Activated naive CD4-positive, alpha-beta T cell treated with anti-CD3 and anti-CD28 coated beads, Interleukin-2, amount 50 U/mL, for 24 hours (primary cell): ENCODE data around the gene SOX5.
"Not testable (repeated sequence)": the region's sequence is repeated elsewhere in the genome, so short reads cannot be mapped to it uniquely, and the experiment has no call there.

ENCODE experiments used
- H3K27ac Mint-ChIP-seq: one replicate; pipeline ENCODE4 v1.8.0; 2021; ENCODE audit warnings: mild to moderate bottlenecking, mixed read lengths
- H3K27me3 Mint-ChIP-seq: one replicate; pipeline ENCODE4 v1.8.0; 2021; ENCODE audit warnings: mixed read lengths
- H3K36me3 Mint-ChIP-seq: one replicate; pipeline ENCODE4 v1.8.0; 2021; ENCODE audit warnings: mixed read lengths
- H3K4me1 Mint-ChIP-seq: one replicate; pipeline ENCODE4 v1.8.0; 2021; ENCODE audit warnings: mixed read lengths
- H3K4me3 Mint-ChIP-seq: one replicate; pipeline ENCODE4 v1.8.0; 2021; ENCODE audit warnings: mild to moderate bottlenecking, mixed read lengths
- H3K9me3 Mint-ChIP-seq: one replicate; pipeline ENCODE4 v1.8.0; 2021; ENCODE audit warnings: mixed read lengths

Gene SOX5

DNA sequence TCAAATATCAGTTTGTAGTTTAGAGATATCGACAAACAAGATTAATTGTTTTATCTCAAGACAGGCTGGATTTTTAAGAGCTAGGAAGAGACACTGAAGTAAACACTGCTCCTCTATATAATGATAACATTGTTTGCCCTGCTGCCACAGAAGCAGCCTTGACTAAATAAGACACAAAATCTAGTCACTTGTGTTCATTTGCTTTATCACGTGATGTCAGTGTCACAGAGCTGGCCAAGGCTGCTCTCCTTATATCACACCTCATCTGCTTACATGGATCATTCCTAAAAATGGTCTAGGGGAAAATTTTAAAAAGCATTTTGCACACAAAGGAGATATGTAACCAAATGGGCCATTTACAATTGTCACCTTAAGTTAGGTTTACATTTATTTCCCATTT, 64.1 kb downstream of the SOX5 start:
- Mint-ChIP-seq H3K27me3 (no peaks in the 10 kb centered on the region), H3K27ac (no peak overlapping the region), H3K4me3 (no peak overlapping the region), H3K4me1 (no peaks in the 10 kb centered on the region), H3K9me3 (no peaks in the 10 kb centered on the region), H3K36me3 (no peaks in the 10 kb centered on the region)

DNA sequence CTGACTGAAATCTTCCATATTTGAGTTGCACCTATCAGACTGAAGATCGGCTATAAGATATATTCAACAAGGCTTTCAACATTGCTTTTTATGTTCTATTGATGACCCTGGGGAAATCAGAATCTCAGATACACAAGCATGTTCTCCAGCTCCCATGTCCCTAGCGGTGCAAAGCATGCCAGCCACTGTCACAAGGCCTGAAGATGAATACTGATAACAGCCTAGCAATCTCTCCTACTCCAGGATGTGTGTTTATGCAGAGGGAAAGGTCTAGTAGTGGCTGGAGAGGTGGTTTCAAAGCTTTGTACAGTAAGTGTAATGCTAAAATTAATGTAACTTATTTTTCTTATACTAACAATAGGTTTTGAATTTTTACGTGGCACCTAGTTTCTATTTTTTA, 64.6 kb downstream of the SOX5 start:
- no peak overlapping the region for H3K4me3 Mint-ChIP-seq
- no peaks in the 10 kb centered on the region for H3K27me3 Mint-ChIP-seq
- H3K27ac Mint-ChIP-seq: no peak overlapping the region
- no peaks in the 10 kb centered on the region for H3K9me3 Mint-ChIP-seq
- H3K4me1 Mint-ChIP-seq: no peaks in the 10 kb centered on the region
- H3K36me3 Mint-ChIP-seq: no peaks in the 10 kb centered on the region

DNA sequence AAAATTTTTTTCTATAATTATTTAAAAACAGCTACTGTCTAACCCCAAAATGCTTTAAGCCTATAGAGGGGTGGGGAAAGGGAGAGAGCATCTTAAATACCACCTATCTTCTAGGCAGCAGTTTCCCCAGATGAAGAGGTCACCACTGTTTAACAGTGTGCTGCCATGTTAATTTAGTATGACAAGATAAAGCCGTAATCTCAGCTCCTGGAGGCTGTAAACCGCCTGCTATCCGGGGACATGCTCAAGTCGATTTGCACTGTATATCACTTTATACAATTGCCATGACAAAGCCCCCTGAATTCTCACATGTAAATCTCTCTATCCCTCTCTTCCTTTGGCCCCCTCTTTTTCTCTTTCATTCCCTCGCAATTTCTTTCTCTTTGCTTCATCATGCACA, 68.5 kb downstream of the SOX5 start:
- Mint-ChIP-seq H3K27me3 (no peaks in the 10 kb centered on the region), H3K36me3 (no peaks in the 10 kb centered on the region), H3K4me1 (no peaks in the 10 kb centered on the region), H3K27ac (no peak overlapping the region), H3K9me3 (no peaks in the 10 kb centered on the region), H3K4me3 (no peak overlapping the region)

DNA sequence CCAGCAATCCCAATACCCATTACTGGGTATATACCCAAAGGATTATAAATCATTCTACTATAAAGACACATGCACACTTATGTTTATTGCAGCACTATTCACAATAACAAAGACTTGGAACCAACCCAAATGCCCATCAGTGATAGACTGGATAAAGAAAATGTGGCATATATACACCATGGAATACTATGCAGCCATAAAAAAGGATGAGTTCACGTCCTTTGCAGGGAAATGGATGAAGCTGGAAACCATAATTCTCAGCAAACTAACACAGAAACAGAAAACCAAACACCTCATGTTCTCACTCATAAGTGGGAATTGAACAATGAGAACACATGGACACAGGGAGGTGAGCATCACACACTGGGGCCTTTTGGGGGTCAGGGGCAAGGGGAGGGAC, 72.9 kb downstream of the SOX5 start:
- H3K27me3 Mint-ChIP-seq, H3K4me3 Mint-ChIP-seq, H3K27ac Mint-ChIP-seq, H3K36me3 Mint-ChIP-seq, H3K4me1 Mint-ChIP-seq, H3K9me3 Mint-ChIP-seq: not testable (repeated sequence)

DNA sequence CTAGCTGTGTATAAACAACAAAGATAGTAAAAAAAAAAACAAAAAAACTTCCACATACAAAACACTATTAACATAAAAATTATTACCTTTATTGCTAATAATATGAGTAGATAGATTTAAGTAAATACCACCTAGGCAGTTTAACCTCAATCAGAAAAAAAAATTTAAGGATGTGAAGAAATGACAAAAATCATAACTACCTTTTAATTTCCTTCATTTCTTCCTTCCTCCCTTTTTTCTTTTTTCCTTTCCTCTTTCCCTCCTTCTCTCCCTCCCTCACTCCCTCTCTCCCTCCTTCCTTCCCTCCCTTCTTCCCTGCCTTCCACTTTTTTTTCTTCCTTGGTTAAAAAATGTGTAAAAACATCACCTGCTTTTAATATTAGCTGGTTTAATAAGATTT, 81.7 kb downstream of the SOX5 start:
- Mint-ChIP-seq H3K36me3 (no peaks in the 10 kb centered on the region), H3K27ac (no peak overlapping the region), H3K27me3 (no peaks in the 10 kb centered on the region)

DNA sequence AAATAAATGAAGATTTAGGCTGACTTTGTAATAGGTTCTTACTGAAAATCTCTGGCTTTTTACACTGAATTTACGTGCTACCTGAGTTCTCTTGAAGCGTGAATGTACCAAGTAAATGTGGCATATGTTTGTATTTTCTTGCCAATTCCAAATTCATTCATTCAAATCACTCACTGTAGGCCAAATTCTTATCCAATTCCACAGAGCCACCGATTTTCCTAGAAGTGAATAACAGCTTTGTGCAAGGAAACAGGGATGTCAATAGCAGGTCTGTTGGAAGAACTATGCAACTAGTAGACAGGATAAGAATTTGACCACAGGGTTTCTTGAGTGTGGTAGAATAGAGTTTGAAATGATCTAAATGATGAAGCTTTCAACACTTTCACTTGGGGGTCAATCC, 86.8 kb downstream of the SOX5 start:
- no peaks in the 10 kb centered on the region for H3K27me3 Mint-ChIP-seq
- H3K4me3 Mint-ChIP-seq: no peak overlapping the region
- peaks cover 4% of the 10 kb centered on the region for H3K9me3 Mint-ChIP-seq
- H3K27ac Mint-ChIP-seq: no peak overlapping the region
- no peaks in the 10 kb centered on the region for H3K36me3 Mint-ChIP-seq
- H3K4me1 Mint-ChIP-seq: no peaks in the 10 kb centered on the region

More for the DNA sequence above, 81.7 kb downstream of the SOX5 start:
- Mint-ChIP-seq H3K4me1 (no peaks in the 10 kb centered on the region), H3K4me3 (no peak overlapping the region), H3K9me3 (no peaks in the 10 kb centered on the region)

DNA sequence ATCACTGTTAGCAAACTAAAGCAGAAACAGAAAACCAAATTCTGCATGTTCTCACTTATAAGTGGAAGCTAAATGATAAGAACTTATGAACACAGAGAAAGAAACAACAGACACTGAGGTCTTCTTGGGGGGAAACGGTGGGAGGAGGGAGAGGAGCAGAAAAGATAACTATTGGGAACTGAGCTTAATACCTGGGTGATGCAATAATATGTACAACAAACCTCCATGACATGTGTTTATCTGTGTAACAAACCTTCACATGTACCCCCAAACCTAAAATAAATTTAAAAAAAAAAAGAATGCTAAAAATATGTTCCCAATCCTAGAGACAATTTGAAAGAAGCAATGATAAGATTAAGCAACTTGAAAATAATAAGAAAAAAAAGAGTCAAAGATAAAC, 89.5 kb downstream of the SOX5 start:
- H3K27ac Mint-ChIP-seq: no peak overlapping the region

DNA sequence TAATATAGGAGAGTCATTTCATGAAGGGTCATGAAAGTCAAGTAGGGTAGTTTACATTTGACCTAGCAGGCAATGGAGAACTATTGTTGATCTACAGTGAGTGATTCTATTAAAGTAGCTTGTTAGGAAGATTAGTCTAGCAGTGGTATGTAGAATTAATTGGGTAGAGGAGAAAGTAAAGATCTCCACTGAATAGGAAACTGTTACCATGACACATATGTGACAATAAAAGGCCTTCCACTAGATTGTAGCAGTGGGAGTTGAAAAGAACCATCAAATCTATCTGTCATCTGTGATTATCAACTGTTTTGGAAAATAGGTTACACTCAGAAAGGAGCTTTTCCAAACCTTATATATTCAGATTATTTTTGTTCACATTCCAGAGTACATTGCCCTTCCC, 92.3 kb downstream of the SOX5 start:
- peaks cover 4% of the 10 kb centered on the region for H3K9me3 Mint-ChIP-seq
- H3K4me3 Mint-ChIP-seq: no peak overlapping the region
- no peaks in the 10 kb centered on the region for H3K27me3 Mint-ChIP-seq
- H3K36me3 Mint-ChIP-seq: no peaks in the 10 kb centered on the region
- no peaks in the 10 kb centered on the region for H3K4me1 Mint-ChIP-seq
- H3K27ac Mint-ChIP-seq: no peak overlapping the region

More for the DNA sequence above, 89.5 kb downstream of the SOX5 start:
- H3K4me1 Mint-ChIP-seq: no peaks in the 10 kb centered on the region
- H3K4me3 Mint-ChIP-seq: no peak overlapping the region
- H3K36me3 Mint-ChIP-seq: no peaks in the 10 kb centered on the region
- peaks cover 4% of the 10 kb centered on the region for H3K9me3 Mint-ChIP-seq
- no peaks in the 10 kb centered on the region for H3K27me3 Mint-ChIP-seq

DNA sequence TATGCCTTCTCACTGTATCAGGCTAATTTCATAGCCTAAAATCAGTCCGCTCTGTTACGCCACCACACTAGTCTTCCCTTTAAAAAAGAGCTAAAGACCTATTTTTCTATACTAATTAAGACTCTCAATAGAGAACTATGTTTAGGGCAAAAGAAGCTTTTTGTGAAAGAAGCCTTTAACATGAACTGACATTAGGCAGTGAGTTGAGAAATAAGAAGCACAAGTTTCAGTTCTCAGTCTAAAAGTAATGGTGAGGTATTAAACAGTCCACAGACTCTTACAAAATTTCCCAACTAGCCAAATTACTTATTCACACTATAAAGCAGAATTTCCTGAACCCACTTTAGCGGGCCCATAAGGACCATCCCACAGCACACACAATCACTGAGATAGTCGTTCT, 93.7 kb downstream of the SOX5 start:
- H3K4me1 Mint-ChIP-seq: no peaks in the 10 kb centered on the region
- no peak overlapping the region for H3K27ac Mint-ChIP-seq
- no peak overlapping the region for H3K4me3 Mint-ChIP-seq
- H3K36me3 Mint-ChIP-seq: no peaks in the 10 kb centered on the region
- no peaks in the 10 kb centered on the region for H3K27me3 Mint-ChIP-seq
- peaks cover 4% of the 10 kb centered on the region for H3K9me3 Mint-ChIP-seq

DNA sequence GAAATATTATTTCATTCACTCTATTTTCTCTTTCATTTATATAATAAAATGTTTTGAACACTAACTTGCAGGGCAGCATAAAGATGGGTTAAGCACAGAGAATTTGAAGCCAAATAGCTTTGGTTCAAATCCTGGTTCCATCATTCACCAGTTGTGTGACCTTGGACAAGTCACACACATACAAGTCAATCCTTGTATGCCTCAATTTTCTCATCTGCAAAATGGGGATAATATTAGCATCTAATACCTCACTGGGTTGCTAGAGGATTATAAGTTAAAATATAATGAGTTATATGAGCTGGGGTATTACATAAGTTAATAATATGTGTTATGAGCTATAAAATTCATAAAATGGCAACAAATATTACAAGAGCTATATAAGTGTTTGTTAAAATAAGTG, 94.9 kb downstream of the SOX5 start:
- no peaks in the 10 kb centered on the region for H3K36me3 Mint-ChIP-seq
- H3K27ac Mint-ChIP-seq: no peak overlapping the region
- H3K4me1 Mint-ChIP-seq: no peaks in the 10 kb centered on the region
- H3K4me3 Mint-ChIP-seq: no peak overlapping the region
- peaks cover 2% of the 10 kb centered on the region for H3K9me3 Mint-ChIP-seq
- no peaks in the 10 kb centered on the region for H3K27me3 Mint-ChIP-seq

DNA sequence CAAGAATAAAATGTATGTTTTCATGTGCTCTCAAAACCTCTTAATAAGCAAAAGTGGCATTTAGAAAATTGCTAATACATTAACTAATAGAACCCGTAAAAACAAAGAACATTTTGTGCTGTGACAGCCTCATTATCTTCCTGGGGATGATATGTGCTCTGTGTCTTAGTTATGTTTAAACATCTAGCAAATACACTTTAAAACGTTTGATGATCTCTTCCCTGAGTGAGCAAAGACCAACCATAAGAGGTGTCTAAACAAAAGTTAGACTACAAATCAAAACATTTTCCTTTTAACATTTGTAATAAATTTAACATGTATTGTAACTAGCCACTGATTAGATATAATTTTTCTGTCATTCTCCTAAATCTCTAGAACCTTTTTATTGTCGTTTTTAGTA, 95.8 kb downstream of the SOX5 start:
- Mint-ChIP-seq H3K27ac (no peak overlapping the region), H3K4me3 (no peak overlapping the region), H3K27me3 (no peaks in the 10 kb centered on the region), H3K9me3 (no peaks in the 10 kb centered on the region), H3K36me3 (no peaks in the 10 kb centered on the region), H3K4me1 (no peaks in the 10 kb centered on the region)

DNA sequence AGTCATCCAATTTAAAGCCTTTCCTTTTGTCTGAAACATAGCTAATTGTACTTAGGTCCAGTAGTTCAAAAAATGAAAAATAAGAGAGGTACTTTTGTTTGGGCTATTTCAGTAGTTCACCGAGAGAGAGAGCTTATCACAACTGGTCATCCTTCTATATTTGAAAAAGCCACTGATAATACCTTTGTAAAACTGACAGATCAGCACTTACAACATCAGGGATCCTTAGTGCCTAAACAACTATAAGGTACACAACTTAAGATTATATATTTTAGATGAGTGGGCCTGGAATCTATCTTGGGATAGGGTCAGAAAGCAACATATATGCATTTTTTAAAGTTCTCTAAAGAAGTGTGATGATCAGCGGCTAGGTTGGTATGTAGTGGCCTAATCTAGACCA, 97.9 kb downstream of the SOX5 start:
- Mint-ChIP-seq H3K4me3 (no peak overlapping the region), H3K9me3 (no peaks in the 10 kb centered on the region), H3K4me1 (no peaks in the 10 kb centered on the region), H3K27me3 (no peaks in the 10 kb centered on the region), H3K27ac (no peak overlapping the region), H3K36me3 (no peaks in the 10 kb centered on the region)

DNA sequence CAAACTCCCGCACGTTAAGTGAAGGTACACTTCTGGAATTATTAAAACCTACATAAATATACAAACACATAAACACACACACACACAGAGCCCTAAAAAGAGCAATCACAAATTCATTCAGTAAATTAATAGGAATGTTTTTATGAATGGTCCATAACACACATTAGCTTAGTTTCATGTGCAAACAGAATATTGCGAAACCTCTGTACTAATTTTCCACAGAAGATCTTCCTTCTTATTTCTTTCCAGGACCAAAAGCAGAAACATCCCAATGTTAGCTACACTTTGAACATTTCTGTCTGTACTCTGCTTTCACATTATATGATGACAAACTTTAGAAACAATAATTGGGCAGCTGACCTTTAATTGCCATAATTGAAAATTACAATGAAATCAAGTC, 101.6 kb downstream of the SOX5 start:
- Mint-ChIP-seq H3K4me1 (no peaks in the 10 kb centered on the region), H3K4me3 (no peak overlapping the region), H3K27me3 (no peaks in the 10 kb centered on the region), H3K27ac (no peak overlapping the region), H3K36me3 (no peaks in the 10 kb centered on the region), H3K9me3 (no peaks in the 10 kb centered on the region)

DNA sequence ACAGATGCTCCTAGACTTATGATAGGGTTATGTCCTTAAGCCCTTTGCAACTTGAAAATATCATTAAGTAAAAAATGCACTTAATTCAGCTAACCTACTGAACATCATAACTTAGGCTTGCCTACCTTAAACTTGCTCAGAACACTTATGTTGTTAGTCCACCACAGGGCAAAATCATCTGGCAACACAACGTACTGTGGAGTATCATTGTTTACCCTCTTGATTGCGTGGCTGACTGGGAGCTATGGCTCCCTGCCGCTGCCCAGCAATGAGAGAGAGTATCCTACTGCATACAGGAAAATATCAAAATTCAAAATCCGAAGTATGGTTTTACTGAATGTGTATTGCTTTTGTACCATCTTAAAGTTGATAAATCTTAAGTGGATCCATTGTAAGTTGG, 105.5 kb downstream of the SOX5 start:
- H3K9me3 Mint-ChIP-seq: no peaks in the 10 kb centered on the region
- no peak overlapping the region for H3K4me3 Mint-ChIP-seq
- H3K36me3 Mint-ChIP-seq: no peaks in the 10 kb centered on the region
- H3K27ac Mint-ChIP-seq: no peak overlapping the region
- no peaks in the 10 kb centered on the region for H3K27me3 Mint-ChIP-seq
- no peaks in the 10 kb centered on the region for H3K4me1 Mint-ChIP-seq

DNA sequence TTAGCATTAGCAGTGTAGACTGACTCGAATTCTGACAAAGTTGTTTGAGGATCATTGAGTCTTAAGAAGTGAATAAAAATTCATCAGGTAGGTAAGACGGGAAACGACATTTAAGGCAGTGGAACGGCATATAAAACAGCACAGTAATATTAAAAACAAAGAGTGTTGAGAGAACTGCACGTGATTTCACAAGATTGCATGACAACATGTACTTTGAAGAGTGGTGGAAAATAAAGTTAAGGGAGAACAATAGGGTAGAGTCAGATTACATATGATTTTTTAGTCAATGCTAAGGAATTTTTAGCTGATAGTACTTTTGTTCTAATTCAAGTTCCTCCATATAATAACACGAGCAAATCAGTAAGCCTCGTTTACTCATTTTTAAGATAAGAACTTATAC, 115.4 kb downstream of the SOX5 start:
- no peaks in the 10 kb centered on the region for H3K4me1 Mint-ChIP-seq
- no peak overlapping the region for H3K27ac Mint-ChIP-seq
- no peaks in the 10 kb centered on the region for H3K9me3 Mint-ChIP-seq
- no peaks in the 10 kb centered on the region for H3K36me3 Mint-ChIP-seq
- no peaks in the 10 kb centered on the region for H3K27me3 Mint-ChIP-seq
- H3K4me3 Mint-ChIP-seq: no peak overlapping the region

DNA sequence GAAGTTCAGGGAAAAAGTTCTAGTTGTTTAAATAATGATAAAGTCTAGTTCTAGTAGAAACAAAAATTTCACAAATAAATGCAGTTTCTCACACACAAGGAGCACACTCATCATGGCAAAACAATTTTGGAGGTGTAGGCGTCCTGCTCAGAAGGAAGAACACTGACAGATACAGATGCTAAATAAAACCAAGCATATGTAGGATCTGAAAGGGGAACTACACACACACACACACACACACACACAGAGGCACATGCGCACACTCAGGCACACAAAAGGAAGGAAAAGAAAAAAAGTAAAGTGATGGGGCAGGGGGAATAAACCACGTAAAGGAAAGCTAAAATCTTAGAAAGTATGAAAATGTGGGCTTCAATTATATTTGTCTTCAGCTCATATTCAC, 117.7 kb downstream of the SOX5 start:
- Mint-ChIP-seq H3K27ac (no peak overlapping the region), H3K4me1 (no peaks in the 10 kb centered on the region), H3K36me3 (no peaks in the 10 kb centered on the region), H3K9me3 (no peaks in the 10 kb centered on the region), H3K27me3 (no peaks in the 10 kb centered on the region), H3K4me3 (no peak overlapping the region)

DNA sequence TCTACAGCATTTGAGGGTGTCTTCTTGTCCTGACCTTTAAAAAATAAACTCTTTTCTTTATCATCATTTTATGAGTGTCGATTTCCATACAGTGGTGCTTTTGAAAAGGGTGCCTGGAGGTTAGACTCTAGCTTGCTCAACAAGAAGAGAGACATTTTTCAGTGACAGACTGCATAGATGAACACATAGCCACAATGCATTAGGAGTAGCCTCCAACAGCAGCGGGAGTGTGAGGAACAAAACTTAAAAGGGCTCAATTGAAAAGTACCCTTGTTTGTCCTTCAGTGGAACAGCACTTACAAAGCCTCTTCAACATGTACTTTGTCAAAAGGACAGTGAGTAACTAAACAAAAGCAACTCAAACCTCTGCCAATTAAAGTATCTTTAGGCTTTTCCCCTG, 119.3 kb downstream of the SOX5 start:
- H3K4me3 Mint-ChIP-seq: no peak overlapping the region
- H3K27me3 Mint-ChIP-seq: no peaks in the 10 kb centered on the region
- H3K36me3 Mint-ChIP-seq: no peaks in the 10 kb centered on the region
- no peak overlapping the region for H3K27ac Mint-ChIP-seq
- H3K9me3 Mint-ChIP-seq: no peaks in the 10 kb centered on the region
- no peaks in the 10 kb centered on the region for H3K4me1 Mint-ChIP-seq

DNA sequence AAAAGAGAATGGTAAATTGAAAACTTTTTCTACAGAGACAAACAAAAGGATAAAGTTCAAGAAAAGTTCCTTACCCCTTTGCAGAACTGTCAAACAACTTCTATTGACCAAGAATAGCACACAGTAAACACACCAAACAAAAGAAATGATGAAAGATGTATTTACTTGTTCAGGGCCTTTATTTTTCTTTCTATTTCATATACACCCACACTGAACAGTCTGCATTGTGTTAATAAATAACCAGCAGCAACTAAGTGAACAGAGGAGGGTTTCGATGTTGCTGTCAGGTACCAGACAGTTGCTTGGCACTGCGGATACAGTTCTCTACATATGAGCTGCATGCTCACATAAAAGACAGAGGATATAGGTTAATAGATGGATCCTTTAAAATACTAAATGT, 122.1 kb downstream of the SOX5 start:
- H3K4me3 Mint-ChIP-seq: no peak overlapping the region
- no peaks in the 10 kb centered on the region for H3K36me3 Mint-ChIP-seq
- peaks cover 5% of the 10 kb centered on the region for H3K9me3 Mint-ChIP-seq
- H3K4me1 Mint-ChIP-seq: no peaks in the 10 kb centered on the region
- no peak overlapping the region for H3K27ac Mint-ChIP-seq
- H3K27me3 Mint-ChIP-seq: no peaks in the 10 kb centered on the region
